ENCODE results near the gene ZFAND6.

- no peak for TF ChIP-seq EP300 (IDR thresholded peaks at IDR 0.05; ENCODE audit: borderline replicate concordance)
- TF ChIP-seq TCF12 (IDR thresholded peaks at IDR 0.05; ENCODE audit: low read depth) = no peak
- TF ChIP-seq CEBPB (IDR thresholded peaks at IDR 0.05) = no peak
- no peak for TF ChIP-seq YY1 (IDR thresholded peaks at IDR 0.05; ENCODE audit: low read depth)
- no peak for TF ChIP-seq NFIC (IDR thresholded peaks at IDR 0.05)
- TF ChIP-seq MAX (IDR thresholded peaks at IDR 0.05) = no peak
- no peak for TF ChIP-seq RAD21 (IDR thresholded peaks at IDR 0.05; ENCODE audit: low read depth)
- no peak for TF ChIP-seq REST (IDR thresholded peaks at IDR 0.05; ENCODE audit: low read depth)
- no peak for TF ChIP-seq USF1 (IDR thresholded peaks at IDR 0.05)
- TF ChIP-seq TAF1 (IDR thresholded peaks at IDR 0.05; ENCODE audit: low read depth) = no peak
- TF ChIP-seq TEAD4 (IDR thresholded peaks at IDR 0.05) = no peak
- TF ChIP-seq CREB1 (IDR thresholded peaks at IDR 0.05; ENCODE audit: low read depth) = no peak
- no peak for TF ChIP-seq EGR1 (IDR thresholded peaks at IDR 0.05)
Observed at GRCh38 chr15:80182611-80183261, 123.3 kb downstream of the ZFAND6 start.
